Measurements from ENCODE around the gene BCL2L2. TPM values are rescaled to one million over a fixed set of nuclear protein-coding genes. Genes with fewer than 3 reads are reported as not detected.

BCL2L2 gene
- total RNA-seq, 4 donors from 2014 or later: 36.7 to 57.8 (median 47.4) TPM

- peaks cover 10 to 33% (median 11%) of the 10 kb centered on the region in 3 donors for H3K4me1 ChIP-seq
- intact Hi-C loops (cut with DNase I): loop anchor here (2.0 kb wide), 1 partner anchor 54 kb away; no protein-coding TSS in a partner anchor
- H3K36me3 ChIP-seq: peaks cover 0 to 38% (median 16%) of the 10 kb centered on the region in 3 donors
- H3K27ac ChIP-seq: no peak overlapping the region
- TF ChIP-seq, protein P1, sequence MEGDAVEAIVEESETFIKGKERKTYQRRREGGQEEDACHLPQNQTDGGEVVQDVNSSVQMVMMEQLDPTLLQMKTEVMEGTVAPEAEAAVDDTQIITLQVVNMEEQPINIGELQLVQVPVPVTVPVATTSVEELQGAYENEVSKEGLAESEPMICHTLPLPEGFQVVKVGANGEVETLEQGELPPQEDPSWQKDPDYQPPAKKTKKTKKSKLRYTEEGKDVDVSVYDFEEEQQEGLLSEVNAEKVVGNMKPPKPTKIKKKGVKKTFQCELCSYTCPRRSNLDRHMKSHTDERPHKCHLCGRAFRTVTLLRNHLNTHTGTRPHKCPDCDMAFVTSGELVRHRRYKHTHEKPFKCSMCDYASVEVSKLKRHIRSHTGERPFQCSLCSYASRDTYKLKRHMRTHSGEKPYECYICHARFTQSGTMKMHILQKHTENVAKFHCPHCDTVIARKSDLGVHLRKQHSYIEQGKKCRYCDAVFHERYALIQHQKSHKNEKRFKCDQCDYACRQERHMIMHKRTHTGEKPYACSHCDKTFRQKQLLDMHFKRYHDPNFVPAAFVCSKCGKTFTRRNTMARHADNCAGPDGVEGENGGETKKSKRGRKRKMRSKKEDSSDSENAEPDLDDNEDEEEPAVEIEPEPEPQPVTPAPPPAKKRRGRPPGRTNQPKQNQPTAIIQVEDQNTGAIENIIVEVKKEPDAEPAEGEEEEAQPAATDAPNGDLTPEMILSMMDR (IDR thresholded peaks at IDR 0.05): no peak
- TF ChIP-seq POLR2A (IDR thresholded peaks at IDR 0.05): no peak
- 72 to 73% methylated on average over 13 of the region's 13 CpGs for WGBS, 2 donors
- DNase-seq: no peak
- H3K27me3 ChIP-seq: no peaks in the 10 kb centered on the region
- H3K9me3 ChIP-seq: no peaks in the 10 kb centered on the region
- H3K4me3 ChIP-seq: no peak overlapping the region
Measured at GRCh38 chr14:23326491-23327332, 20.1 kb downstream of the BCL2L2 start.

- Histone ChIP-seq H3K9me3 (no peaks in the 10 kb centered on the region), H3K27me3 (no peaks in the 10 kb centered on the region), H3K4me3 (no peak overlapping the region), H3K27ac (no peak overlapping the region), H3K36me3 (peaks cover 0 to 34% (median 16%) of the 10 kb centered on the region in 3 donors), H3K4me1 (peaks cover under 1 to 21% (median 4%) of the 10 kb centered on the region in 3 donors)
- 37 to 43% methylated on average over 4 of the region's 4 CpGs for WGBS, 2 donors
- TF ChIP-seq POLR2A (IDR thresholded peaks at IDR 0.05): no peak
- TF ChIP-seq, protein P1 (IDR thresholded peaks at IDR 0.05): peak; percentile 70 to 92 (median 88)
- DNase-seq: no peak
- intact Hi-C loops (cut with DNase I): loop anchor here (2.0 kb wide), 1 partner anchor 53 kb away; no protein-coding TSS in a partner anchor
Measured at GRCh38 chr14:23327947-23328744, 21.5 kb downstream of the BCL2L2 start.

- H3K36me3 ChIP-seq: no peaks in the 10 kb centered on the region
- no peak overlapping the region for H3K27ac ChIP-seq
- TF ChIP-seq, protein P1 (IDR thresholded peaks at IDR 0.05): no peak
- H3K4me1 ChIP-seq: no peaks in the 10 kb centered on the region
- WGBS, 2 donors: 75 to 89% methylated on average over 4 to 5 of the region's 5 CpGs
- no peak overlapping the region for H3K4me3 ChIP-seq
- no peaks in the 10 kb centered on the region for H3K9me3 ChIP-seq
- no peak for DNase-seq
- intact Hi-C loops (cut with DNase I): no loop called here
- peaks cover 0 to 9% (median 0%) of the 10 kb centered on the region in 4 donors for H3K27me3 ChIP-seq
Measured at GRCh38 chr14:23335623-23336022, 29.0 kb downstream of the BCL2L2 start.

DNA sequence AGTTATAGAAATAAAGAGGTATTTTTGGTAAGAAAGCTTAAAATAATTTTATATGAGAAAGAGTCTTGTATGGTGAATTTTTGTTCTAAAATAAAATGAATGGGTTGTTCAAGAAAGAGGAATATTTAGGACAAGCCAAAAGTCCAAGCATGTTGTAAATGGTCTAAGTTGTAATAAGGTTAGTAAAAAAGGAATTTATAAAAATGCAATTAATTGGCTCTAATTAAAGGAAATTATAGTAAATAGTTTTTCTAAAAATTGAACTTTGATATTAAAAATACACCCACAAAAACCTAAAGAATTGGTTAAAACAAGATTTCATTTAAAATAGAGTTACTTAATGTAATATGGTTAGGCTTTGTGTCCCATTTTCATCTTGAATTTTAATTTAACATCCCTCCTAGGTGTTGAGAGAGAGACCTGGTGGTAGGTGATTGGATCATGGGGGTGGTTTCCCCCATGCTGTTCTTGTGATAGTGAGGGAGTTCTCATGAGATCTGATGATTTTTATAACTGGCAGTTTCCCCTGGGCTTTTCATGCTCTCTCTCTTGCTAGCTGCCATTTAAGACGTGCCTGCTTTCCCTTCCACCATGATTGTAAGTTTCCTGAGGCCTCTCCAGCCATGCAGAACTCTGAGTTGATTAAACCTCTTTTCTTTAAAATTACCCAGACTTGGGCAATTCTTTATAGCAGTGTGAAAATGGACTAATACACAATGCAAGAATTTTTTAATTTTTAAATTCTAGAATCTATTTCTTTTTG lies 33.1 kb downstream of the BCL2L2 start:
- intact Hi-C loops (cut with DNase I): no loop called here
- Histone ChIP-seq H3K4me1 (no peaks in the 10 kb centered on the region), H3K4me3 (no peak overlapping the region), H3K9me3 (no peaks in the 10 kb centered on the region), H3K36me3 (no peaks in the 10 kb centered on the region), H3K27ac (no peak overlapping the region), H3K27me3 (peaks cover 0 to 9% (median 0%) of the 10 kb centered on the region in 4 donors)
- no peak for DNase-seq
- TF ChIP-seq, protein P1 (IDR thresholded peaks at IDR 0.05): no peak
- no peak for TF ChIP-seq POLR2A (IDR thresholded peaks at IDR 0.05)
- 67 to 79% methylated on average over 1 of the region's 1 CpG for WGBS, 2 donors

Measured in esophagus squamous epithelium (tissue), 5 donors.